Measurements from ENCODE around the gene CD300LD. TPM values are rescaled to one million over a fixed set of nuclear protein-coding genes. Genes with fewer than 3 reads are reported as not detected.

Gene CD300LD
- polyA plus RNA-seq, 1 of the 3 experiments (the other 2 are of a cell fraction): not detected

DNA sequence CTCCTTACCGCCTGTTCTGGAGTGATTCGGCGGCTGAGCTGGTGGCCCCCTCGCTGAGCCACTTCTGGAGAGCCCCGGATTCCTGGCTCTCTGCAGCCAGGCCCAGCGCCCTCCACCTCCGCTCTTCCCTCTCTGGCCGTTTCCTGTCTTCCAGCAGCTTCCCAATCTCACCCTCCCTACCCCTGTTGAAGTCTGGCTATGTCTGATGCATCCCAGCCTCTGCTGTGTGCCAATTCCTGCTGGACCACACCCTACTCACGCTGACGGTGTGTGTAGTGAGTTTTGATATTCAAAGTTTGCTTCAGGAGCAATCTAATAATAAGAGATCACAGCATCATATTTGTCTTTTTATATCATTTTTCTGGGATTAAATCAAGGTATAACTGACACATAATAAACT, 9.4 kb downstream of the CD300LD start:
- ChIA-PET CTCF (interaction anchor here (1.4 to 2.2 kb wide), 2 partner anchors 16 to 155 kb away, joined by 6 read pairs; partner anchors contain the start of gene RAB37), POLR2A (no interaction called here)
- no peak overlapping the region for H3K9ac ChIP-seq
- no peaks in the 10 kb centered on the region for H3K36me3 ChIP-seq (replicated peaks in 1 of 2; ENCODE audit: control insufficient read depth in 1 of 2, insufficient read depth in 2 of 2, low read length in 1 of 2)
- no peak overlapping the region for H3K27ac ChIP-seq (ENCODE audit: low read depth in 2 of 2, low read length in 1 of 2)
- no peaks in the 10 kb centered on the region for H3K27me3 ChIP-seq (ENCODE audit: insufficient read depth)
- no peaks in the 10 kb centered on the region for H4K20me1 ChIP-seq (ENCODE audit: insufficient read depth)
- H2AFZ ChIP-seq (ENCODE audit: low read depth): no peak overlapping the region
- no peak overlapping the region for H3K4me3 ChIP-seq (ENCODE audit: low read depth in 2 of 2, low read length in 1 of 2)
- 0 out of 2 replicates have a peak, but pooled peaks cover 3% of the 10 kb centered on the region for H3K9me3 ChIP-seq
- no peaks in the 10 kb centered on the region for H3K79me2 ChIP-seq (ENCODE audit: insufficient read depth)
- H3K4me2 ChIP-seq: no peak overlapping the region
- 46% methylated on average over 10 of the region's 10 CpGs for WGBS (ENCODE audit: low lambda C conversion rate)
- no peaks in the 10 kb centered on the region for H3F3A ChIP-seq (replicated peaks; ENCODE audit: insufficient read depth)
- TF ChIP-seq ELF1 (IDR thresholded peaks at IDR 0.05): no peak
- no peak for TF ChIP-seq POLR2AphosphoS5 (IDR thresholded peaks at IDR 0.05; ENCODE audit: low read depth, low read length)
- TF ChIP-seq RAD21 (IDR thresholded peaks at IDR 0.05; ENCODE audit: low read length): no peak
- TF ChIP-seq, protein P1, sequence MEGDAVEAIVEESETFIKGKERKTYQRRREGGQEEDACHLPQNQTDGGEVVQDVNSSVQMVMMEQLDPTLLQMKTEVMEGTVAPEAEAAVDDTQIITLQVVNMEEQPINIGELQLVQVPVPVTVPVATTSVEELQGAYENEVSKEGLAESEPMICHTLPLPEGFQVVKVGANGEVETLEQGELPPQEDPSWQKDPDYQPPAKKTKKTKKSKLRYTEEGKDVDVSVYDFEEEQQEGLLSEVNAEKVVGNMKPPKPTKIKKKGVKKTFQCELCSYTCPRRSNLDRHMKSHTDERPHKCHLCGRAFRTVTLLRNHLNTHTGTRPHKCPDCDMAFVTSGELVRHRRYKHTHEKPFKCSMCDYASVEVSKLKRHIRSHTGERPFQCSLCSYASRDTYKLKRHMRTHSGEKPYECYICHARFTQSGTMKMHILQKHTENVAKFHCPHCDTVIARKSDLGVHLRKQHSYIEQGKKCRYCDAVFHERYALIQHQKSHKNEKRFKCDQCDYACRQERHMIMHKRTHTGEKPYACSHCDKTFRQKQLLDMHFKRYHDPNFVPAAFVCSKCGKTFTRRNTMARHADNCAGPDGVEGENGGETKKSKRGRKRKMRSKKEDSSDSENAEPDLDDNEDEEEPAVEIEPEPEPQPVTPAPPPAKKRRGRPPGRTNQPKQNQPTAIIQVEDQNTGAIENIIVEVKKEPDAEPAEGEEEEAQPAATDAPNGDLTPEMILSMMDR (IDR thresholded peaks at IDR 0.05): no peak
- TF ChIP-seq, protein P2, sequence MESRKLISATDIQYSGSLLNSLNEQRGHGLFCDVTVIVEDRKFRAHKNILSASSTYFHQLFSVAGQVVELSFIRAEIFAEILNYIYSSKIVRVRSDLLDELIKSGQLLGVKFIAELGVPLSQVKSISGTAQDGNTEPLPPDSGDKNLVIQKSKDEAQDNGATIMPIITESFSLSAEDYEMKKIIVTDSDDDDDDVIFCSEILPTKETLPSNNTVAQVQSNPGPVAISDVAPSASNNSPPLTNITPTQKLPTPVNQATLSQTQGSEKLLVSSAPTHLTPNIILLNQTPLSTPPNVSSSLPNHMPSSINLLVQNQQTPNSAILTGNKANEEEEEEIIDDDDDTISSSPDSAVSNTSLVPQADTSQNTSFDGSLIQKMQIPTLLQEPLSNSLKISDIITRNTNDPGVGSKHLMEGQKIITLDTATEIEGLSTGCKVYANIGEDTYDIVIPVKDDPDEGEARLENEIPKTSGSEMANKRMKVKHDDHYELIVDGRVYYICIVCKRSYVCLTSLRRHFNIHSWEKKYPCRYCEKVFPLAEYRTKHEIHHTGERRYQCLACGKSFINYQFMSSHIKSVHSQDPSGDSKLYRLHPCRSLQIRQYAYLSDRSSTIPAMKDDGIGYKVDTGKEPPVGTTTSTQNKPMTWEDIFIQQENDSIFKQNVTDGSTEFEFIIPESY (IDR thresholded peaks at IDR 0.05; ENCODE audit: borderline replicate concordance, low read depth): no peak
- no peak for TF ChIP-seq RFX5 (IDR thresholded peaks at IDR 0.05; ENCODE audit: low read length)
- no peak for TF ChIP-seq FOSL2 (IDR thresholded peaks at IDR 0.05; ENCODE audit: borderline replicate concordance, low read depth)
- TF ChIP-seq FOXM1 (IDR thresholded peaks at IDR 0.05; ENCODE audit: low read depth): no peak
- TF ChIP-seq, protein P3, sequence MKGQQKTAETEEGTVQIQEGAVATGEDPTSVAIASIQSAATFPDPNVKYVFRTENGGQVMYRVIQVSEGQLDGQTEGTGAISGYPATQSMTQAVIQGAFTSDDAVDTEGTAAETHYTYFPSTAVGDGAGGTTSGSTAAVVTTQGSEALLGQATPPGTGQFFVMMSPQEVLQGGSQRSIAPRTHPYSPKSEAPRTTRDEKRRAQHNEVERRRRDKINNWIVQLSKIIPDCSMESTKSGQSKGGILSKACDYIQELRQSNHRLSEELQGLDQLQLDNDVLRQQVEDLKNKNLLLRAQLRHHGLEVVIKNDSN (IDR thresholded peaks at IDR 0.05; ENCODE audit: borderline replicate concordance, low read depth): no peak
- TF ChIP-seq NFIC (IDR thresholded peaks at IDR 0.05; ENCODE audit: borderline replicate concordance): no peak
- TF ChIP-seq RCOR1 (IDR thresholded peaks at IDR 0.05; ENCODE audit: low read length): no peak
- TF ChIP-seq EP300 (IDR thresholded peaks at IDR 0.05; ENCODE audit: borderline replicate concordance in 1 of 2, low read depth in 1 of 2, low read length in 1 of 2): no peak
- TF ChIP-seq, protein P4, sequence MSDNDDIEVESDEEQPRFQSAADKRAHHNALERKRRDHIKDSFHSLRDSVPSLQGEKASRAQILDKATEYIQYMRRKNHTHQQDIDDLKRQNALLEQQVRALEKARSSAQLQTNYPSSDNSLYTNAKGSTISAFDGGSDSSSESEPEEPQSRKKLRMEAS (IDR thresholded peaks at IDR 0.05; ENCODE audit: low read depth): no peak
- TF ChIP-seq SMC3 (IDR thresholded peaks at IDR 0.05; ENCODE audit: low read depth, low read length): no peak
- TF ChIP-seq, protein P5, sequence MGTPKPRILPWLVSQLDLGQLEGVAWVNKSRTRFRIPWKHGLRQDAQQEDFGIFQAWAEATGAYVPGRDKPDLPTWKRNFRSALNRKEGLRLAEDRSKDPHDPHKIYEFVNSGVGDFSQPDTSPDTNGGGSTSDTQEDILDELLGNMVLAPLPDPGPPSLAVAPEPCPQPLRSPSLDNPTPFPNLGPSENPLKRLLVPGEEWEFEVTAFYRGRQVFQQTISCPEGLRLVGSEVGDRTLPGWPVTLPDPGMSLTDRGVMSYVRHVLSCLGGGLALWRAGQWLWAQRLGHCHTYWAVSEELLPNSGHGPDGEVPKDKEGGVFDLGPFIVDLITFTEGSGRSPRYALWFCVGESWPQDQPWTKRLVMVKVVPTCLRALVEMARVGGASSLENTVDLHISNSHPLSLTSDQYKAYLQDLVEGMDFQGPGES (IDR thresholded peaks at IDR 0.05; ENCODE audit: low read depth, low read length): no peak
- no peak for TF ChIP-seq MXI1 (IDR thresholded peaks at IDR 0.05; ENCODE audit: low read depth, low read length)
- TF ChIP-seq TAF1 (IDR thresholded peaks at IDR 0.05; ENCODE audit: borderline replicate concordance, low read depth, low read length): no peak
- no peak for TF ChIP-seq YY1 (IDR thresholded peaks at IDR 0.05; ENCODE audit: low read depth)
- TF ChIP-seq, protein P6, sequence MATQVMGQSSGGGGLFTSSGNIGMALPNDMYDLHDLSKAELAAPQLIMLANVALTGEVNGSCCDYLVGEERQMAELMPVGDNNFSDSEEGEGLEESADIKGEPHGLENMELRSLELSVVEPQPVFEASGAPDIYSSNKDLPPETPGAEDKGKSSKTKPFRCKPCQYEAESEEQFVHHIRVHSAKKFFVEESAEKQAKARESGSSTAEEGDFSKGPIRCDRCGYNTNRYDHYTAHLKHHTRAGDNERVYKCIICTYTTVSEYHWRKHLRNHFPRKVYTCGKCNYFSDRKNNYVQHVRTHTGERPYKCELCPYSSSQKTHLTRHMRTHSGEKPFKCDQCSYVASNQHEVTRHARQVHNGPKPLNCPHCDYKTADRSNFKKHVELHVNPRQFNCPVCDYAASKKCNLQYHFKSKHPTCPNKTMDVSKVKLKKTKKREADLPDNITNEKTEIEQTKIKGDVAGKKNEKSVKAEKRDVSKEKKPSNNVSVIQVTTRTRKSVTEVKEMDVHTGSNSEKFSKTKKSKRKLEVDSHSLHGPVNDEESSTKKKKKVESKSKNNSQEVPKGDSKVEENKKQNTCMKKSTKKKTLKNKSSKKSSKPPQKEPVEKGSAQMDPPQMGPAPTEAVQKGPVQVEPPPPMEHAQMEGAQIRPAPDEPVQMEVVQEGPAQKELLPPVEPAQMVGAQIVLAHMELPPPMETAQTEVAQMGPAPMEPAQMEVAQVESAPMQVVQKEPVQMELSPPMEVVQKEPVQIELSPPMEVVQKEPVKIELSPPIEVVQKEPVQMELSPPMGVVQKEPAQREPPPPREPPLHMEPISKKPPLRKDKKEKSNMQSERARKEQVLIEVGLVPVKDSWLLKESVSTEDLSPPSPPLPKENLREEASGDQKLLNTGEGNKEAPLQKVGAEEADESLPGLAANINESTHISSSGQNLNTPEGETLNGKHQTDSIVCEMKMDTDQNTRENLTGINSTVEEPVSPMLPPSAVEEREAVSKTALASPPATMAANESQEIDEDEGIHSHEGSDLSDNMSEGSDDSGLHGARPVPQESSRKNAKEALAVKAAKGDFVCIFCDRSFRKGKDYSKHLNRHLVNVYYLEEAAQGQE (IDR thresholded peaks at IDR 0.05; ENCODE audit: low read depth, low read length): no peak
- no peak for TF ChIP-seq CHD2 (IDR thresholded peaks at IDR 0.05; ENCODE audit: low read length, partially characterized antibody)
- no peaks in the 10 kb centered on the region for H3K4me1 ChIP-seq (ENCODE audit: control insufficient read depth in 1 of 2, insufficient read depth in 2 of 2, low read depth in 1 of 2, low read length in 1 of 2)
- no peak for DNase-seq
- H3K9me2 ChIP-seq: no peaks in the 10 kb centered on the region
